ENCODE measurements around the gene IL17RC.
"Not testable (repeated sequence)": the region's sequence is repeated elsewhere in the genome, so short reads cannot be mapped to it uniquely, and the experiment has no call there.

Gene IL17RC, protein sequence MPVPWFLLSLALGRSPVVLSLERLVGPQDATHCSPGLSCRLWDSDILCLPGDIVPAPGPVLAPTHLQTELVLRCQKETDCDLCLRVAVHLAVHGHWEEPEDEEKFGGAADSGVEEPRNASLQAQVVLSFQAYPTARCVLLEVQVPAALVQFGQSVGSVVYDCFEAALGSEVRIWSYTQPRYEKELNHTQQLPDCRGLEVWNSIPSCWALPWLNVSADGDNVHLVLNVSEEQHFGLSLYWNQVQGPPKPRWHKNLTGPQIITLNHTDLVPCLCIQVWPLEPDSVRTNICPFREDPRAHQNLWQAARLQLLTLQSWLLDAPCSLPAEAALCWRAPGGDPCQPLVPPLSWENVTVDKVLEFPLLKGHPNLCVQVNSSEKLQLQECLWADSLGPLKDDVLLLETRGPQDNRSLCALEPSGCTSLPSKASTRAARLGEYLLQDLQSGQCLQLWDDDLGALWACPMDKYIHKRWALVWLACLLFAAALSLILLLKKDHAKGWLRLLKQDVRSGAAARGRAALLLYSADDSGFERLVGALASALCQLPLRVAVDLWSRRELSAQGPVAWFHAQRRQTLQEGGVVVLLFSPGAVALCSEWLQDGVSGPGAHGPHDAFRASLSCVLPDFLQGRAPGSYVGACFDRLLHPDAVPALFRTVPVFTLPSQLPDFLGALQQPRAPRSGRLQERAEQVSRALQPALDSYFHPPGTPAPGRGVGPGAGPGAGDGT

DNA sequence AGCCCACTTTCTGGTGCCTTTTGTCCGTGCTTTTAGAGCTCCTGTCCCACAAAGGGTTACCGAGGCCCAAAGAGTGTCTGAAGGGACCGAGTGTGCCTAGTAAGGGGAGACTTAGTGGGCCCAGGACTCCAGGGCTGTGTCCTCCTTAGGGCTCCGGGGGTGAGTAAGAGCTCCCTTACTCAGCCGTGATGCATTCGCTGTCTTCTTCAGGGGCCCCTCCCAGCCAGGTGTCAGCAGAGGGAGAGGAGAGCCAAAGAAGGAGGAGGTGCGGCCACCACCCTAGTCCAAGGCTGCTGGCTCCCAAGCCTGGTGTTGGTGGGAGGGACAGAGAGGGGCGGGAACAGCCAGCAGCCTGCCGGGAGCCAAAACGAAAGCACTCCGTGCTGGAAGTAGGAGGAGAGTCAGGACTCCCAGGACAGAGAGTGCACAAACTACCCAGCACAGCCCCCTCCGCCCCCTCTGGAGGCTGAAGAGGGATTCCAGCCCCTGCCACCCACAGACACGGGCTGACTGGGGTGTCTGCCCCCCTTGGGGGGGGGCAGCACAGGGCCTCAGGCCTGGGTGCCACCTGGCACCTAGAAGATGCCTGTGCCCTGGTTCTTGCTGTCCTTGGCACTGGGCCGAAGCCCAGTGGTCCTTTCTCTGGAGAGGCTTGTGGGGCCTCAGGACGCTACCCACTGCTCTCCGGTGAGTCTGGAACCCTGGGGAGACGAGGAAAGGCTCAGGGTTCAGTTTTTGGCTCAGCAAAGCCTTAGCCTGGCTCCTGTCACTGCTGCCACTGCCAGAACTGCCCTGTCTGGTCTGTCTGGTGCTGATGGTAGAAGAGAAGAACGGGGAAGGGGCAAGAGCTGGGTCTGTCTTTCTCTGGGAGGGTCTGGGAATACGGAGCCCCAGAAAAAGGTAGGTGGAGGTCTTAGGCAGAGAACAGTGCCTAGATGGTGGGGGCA, at the start of gene IL17RC:
Gene IL17RC, plus strand, starts transcription at position 365 of the 947 bp plus-strand sequence. Its CDS starts 218 bp downstream, at position 583.
- no peak for DNase-seq (ENCODE audit: low spot score)

DNA sequence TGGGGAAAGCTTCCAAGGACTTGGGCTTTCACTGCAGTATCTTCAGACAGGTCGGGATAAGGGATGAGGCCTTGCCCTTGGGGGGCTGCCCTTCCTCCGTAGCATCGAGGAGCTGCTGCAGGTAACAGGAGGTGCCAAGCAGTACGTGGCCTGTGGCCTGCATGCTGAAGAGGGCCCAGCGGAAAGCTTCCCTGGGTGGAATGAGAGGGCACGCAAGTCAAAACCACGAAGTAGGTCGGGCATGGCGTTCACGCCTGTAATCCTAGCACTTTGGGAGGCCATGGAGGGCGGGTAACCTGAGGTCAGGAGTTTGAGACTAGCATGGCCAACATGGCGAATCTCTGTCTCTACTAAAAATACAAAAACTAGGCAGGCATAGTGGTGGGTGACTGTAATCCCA, 49.8 kb upstream of the IL17RC start:
- DNase-seq (ENCODE audit: low spot score) = no peak

DNA sequence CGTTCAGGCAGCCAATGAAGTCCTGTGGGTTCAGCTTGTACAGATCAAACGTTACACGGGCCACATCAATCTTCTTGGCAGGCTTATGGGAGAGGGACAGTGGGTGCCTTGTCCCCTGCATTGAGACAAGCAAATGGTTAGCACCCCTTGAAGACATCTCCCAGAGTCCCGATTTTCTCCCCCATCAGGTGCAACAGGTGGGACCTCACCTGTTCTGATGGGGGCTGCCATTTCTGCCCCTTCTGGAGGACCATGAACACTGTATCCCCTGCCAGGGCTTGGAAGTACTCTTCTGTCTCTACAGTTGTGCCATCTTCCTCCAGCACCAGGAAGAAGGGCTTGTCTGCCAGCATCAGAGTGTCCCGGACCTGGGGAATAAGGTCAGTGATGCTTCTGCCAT, 46.9 kb upstream of the IL17RC start:
- no peak for DNase-seq (ENCODE audit: low spot score)

DNA sequence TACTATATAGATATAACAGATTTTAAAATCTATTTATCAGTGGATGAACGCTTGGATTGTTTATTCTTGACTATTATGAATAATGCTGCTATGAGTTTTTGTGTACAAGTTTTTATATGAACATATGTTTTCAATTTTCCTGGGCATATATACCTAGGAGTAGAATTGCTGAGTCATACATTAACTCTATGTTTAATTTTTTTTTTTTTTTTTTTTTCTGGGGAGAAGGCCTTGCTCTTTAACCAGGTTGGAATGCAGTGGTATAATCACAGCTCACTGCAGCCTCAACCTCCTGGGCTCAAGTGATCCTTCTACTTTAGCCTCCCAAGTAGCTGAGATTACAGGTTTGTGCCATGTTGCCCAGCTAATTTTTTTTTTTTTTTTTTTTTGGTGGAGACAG, 45.9 kb upstream of the IL17RC start:
- DNase-seq (ENCODE audit: low spot score) = no peak

- DNase-seq (ENCODE audit: low spot score) = not testable (repeated sequence)
These were observed 44.8 kb upstream of the IL17RC start for GRCh38 chr3:9872067-9872466.

- no peak for DNase-seq (ENCODE audit: low spot score)
These were observed 41.5 kb upstream of the IL17RC start for GRCh38 chr3:9875448-9875847.

- not testable (repeated sequence) for DNase-seq (ENCODE audit: low spot score)
These were observed 40.6 kb upstream of the IL17RC start for GRCh38 chr3:9876255-9876654.

GRCh38 chr3:9876991-9877390, 39.9 kb upstream of the IL17RC start:
- DNase-seq (ENCODE audit: low spot score) = no peak

- DNase-seq (ENCODE audit: low spot score) = no peak
These were observed 38.2 kb upstream of the IL17RC start for GRCh38 chr3:9878700-9879099.

- DNase-seq (ENCODE audit: low spot score) = no peak
These were observed 36.9 kb upstream of the IL17RC start, which contains the start of gene CIDEC for GRCh38 chr3:9879830-9880549. TSS of gene CIDEC (minus strand) at chr3:9880253. CDS start at chr3:9878486, 1,767 bp downstream.

GRCh38 chr3:9881441-9881840, 35.5 kb upstream of the IL17RC start:
- DNase-seq (ENCODE audit: low spot score) = no peak

- DNase-seq (ENCODE audit: low spot score) = no peak
These were observed 33.0 kb upstream of the IL17RC start for GRCh38 chr3:9883706-9884554.

DNA sequence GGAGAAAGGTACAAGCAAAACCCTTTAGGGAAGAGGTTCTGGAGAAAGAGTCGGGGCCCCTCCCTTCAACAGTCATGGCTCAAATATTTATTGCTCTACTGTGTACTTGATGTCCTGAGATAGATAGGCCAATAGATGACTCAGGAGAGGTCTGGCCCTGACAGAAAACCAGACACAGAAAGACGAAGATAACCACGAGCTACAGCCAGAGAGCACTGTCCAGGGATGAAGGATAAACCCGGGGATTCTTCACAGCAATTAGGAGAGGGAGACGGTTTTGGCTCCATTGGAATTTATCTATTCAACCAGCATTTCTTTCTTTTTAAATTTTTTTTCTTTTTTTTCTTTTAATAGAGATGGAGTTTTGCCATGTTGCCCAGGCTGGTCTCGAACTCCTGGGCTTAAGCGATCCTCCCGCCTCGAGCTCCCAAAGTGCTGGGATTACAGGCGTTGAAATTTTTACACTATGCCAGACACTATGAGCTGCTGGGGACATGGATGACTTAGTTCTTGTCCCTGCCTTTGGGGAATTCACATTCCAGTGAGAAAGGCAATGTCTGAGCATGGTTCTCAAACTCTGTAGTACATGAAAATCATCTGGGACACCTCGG, 32.2 kb upstream of the IL17RC start:
- no peak for DNase-seq (ENCODE audit: low spot score)

DNA sequence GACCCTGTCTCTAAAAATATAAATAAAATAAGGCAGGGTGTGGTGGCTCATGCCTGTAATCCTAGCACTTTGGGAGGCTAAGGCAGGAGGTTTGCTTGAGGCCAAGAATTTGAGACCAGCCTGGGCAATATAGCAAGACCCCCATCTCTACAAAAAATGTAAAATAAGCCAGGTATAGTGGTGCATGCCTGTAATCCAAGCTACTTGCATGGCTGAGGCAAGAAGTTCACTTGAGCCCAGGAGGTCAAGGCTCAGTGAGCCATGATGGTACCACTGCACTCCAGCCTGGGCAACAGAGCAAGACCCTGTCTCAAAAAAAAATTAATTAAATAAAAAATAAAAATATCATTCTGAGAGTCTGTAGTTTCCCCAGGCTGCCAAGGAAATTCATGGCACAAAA, 30.6 kb upstream of the IL17RC start:
- no peak for DNase-seq (ENCODE audit: low spot score)

GRCh38 chr3:9887480-9887879, 29.4 kb upstream of the IL17RC start:
- no peak for DNase-seq (ENCODE audit: low spot score)

- no peak for DNase-seq (ENCODE audit: low spot score)
These were observed 28.4 kb upstream of the IL17RC start for GRCh38 chr3:9888540-9888939.

- no peak for DNase-seq (ENCODE audit: low spot score)
These were observed 27.5 kb upstream of the IL17RC start for GRCh38 chr3:9889405-9889804.

- DNase-seq (ENCODE audit: low spot score) = peak; percentile 89
These were observed 26.4 kb upstream of the IL17RC start, which contains the start of gene JAGN1 for GRCh38 chr3:9890249-9891071. TSS of gene JAGN1 (plus strand) at chr3:9890610. CDS start at chr3:9890723, 113 bp downstream.

GRCh38 chr3:9891072-9891622, 25.8 kb upstream of the IL17RC start:
- no peak for DNase-seq (ENCODE audit: low spot score)

Measured in CD4-positive, alpha-beta T cell treated with Interleukin-6 at 100 ng/mL for 8 hours (primary cell).